Thyroid gland (tissue), 4 donors: Measurements from ENCODE around the gene BLOC1S4. TPM values are rescaled to one million over a fixed set of nuclear protein-coding genes. Genes with fewer than 3 reads are reported as not detected.
"Not testable (repeated sequence)": the region's sequence is repeated elsewhere in the genome, so short reads cannot be mapped to it uniquely, and the experiment has no call there.

Source experiments
- DNase-seq, 2 donors: peaks; one replicate each; pipeline ENCODE4 v3.0.0-alpha.2; 2019
- H3K27ac ChIP-seq, 3 donors: fragments of 200-600 bp; sonication (generic); 1 replicate in 2 of 3; 2 replicates in 1 of 3; pipeline ENCODE4 v1.5.1; 2016 to 2019; ENCODE audit warnings: mild to moderate bottlenecking in 1 of 3, moderate library complexity in 1 of 3
- H3K27me3 ChIP-seq: fragments of 200-600 bp; sonication (generic); one replicate; pipeline ENCODE4 v1.5.1; 2019
- H3K36me3 ChIP-seq, 2 donors: fragments of 200-600 bp; sonication (generic); one replicate each; pipeline ENCODE4 v1.5.1; 2016 to 2019
- H3K4me1 ChIP-seq, 2 donors: fragments of 200-600 bp; sonication (generic); one replicate each; pipeline ENCODE4 v1.5.1; 2017 to 2019
- H3K4me3 ChIP-seq, 3 donors: fragments of 200-600 bp; sonication (generic); replicated peaks in 1 of 3; 1 replicate in 2 of 3; 2 replicates in 1 of 3; pipeline ENCODE4 v1.5.1; 2016; ENCODE audit warnings: mild to moderate bottlenecking in 1 of 3
- H3K9me3 ChIP-seq: fragments of 200-600 bp; sonication (generic); one replicate; pipeline ENCODE4 v1.5.1; 2017
- CTCF ChIP-seq, 6 experiments: fragments of 200-600 bp in 3 of 6; fragments of 450-650 bp in 3 of 6; sonication (generic) in 3 of 6; IDR thresholded peaks; one replicate each; pipeline ENCODE4 v1.5.1; 2016 to 2019; ENCODE audit warnings: antibody characterized with exemption in 6 of 6, mild to moderate bottlenecking in 2 of 6, inconsistent platforms in 1 of 6, moderate library complexity in 1 of 6
- POLR2A ChIP-seq, 2 donors: fragments of 450-650 bp; IDR thresholded peaks; one replicate each; pipeline ENCODE4 v1.6.1; 2017; ENCODE audit warnings: antibody characterized with exemption in 2 of 2, mild to moderate bottlenecking in 2 of 2, moderate library complexity in 1 of 2
- WGBS, 2 donors: methylation state at CpG; one replicate each; pipeline ENCODE4 v1.1.5; 2017; 5-methylcytosine and 5-hydroxymethylcytosine counted together
- intact Hi-C: fragments of 100-400 bp; cut with DNase I; formaldehyde crosslinking; loops from one replicate; pipeline ENCODE4 v1.15.1; 2023
- total RNA-seq, 4 donors: library from RNA; depleted of rRNA; stranded (reverse); fragments of >200 nt; gene quantifications; one replicate each; pipeline ENCODE4 v1.2.3, GENCODE V29; 2016

BLOC1S4 gene
- total RNA-seq, 4 donors from 2014 or later: 11.7 to 31.3 (median 22.1) TPM

DNA sequence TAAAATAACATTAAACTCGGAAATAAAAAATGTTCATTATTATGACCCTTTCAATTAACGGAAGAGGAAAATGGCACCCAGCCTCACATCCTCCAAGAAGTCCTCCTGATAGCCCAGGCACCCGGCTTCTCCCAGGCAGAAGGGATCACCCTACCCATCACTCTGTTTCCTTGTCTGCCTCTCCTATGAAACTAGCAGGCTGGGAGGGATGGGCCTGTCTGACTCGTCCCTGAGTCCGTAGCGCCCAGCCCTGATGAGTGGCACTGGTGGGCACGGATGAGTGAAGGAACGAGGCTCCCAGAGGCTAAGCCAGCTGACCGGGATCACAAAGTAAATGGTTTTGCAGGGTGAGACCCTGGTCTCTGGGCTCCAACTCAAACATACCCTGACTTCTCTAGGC lies 37.9 kb downstream of the BLOC1S4 start:
- Histone ChIP-seq H3K27ac (no peak overlapping the region), H3K9me3 (no peaks in the 10 kb centered on the region), H3K27me3 (no peaks in the 10 kb centered on the region), H3K36me3 (no peaks in the 10 kb centered on the region), H3K4me1 (peaks cover 11 to 34% of the 10 kb centered on the region in 2 donors), H3K4me3 (no peak overlapping the region)
- no peak for DNase-seq
- TF ChIP-seq CTCF (IDR thresholded peaks at IDR 0.05): no peak
- no peak for TF ChIP-seq POLR2A (IDR thresholded peaks at IDR 0.05)
- intact Hi-C loops: no loop called here
- WGBS, 2 donors: 87 to 98% methylated on average over 9 of the region's 9 CpGs

- intact Hi-C loops: no loop called here
- no peak for DNase-seq
- H3K9me3 ChIP-seq: no peaks in the 10 kb centered on the region
- H3K27me3 ChIP-seq: no peaks in the 10 kb centered on the region
- H3K4me1 ChIP-seq: peaks cover 5 to 27% of the 10 kb centered on the region in 2 donors
- no peak overlapping the region for H3K27ac ChIP-seq
- TF ChIP-seq CTCF (IDR thresholded peaks at IDR 0.05): no peak
- TF ChIP-seq POLR2A (IDR thresholded peaks at IDR 0.05): no peak
- no peak overlapping the region for H3K4me3 ChIP-seq
- 89 to 98% methylated on average over 3 of the region's 3 CpGs for WGBS, 2 donors
- no peaks in the 10 kb centered on the region for H3K36me3 ChIP-seq
These were observed 38.6 kb downstream of the BLOC1S4 start for GRCh38 chr4:6754481-6755087.

DNA sequence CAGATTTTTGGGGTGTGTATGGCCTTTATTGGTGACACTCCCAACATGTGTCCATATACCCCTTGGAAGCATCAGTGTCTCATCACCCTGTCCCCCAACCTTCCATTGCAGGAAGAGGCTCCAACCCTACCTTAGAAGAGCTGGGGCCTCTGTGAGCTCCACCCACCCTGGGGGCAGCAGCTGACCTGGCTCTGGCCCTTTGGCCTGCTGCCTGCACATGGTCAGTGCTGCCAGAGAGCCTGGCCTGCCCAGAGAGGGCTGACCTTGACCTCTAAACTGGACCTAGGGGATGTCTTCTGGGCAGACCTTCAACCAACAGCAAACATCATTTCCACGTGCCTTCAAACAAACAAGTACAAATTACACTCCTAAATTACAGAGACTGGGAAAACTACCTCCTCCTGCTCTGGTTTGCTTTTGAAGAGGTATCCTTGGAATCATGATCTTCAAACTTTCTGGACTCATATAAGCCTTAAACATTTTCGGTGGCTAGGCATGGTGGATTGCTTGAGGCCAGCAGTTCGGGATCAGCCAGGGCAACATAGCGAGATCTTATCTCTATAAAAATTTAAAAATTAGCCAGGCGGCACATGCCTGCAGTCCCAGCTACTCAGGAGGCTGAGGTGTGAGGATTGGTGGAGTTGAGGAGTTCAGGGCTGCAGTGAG lies 39.2 kb downstream of the BLOC1S4 start:
- intact Hi-C loops: no loop called here
- peak overlapping the region in 1 of 3 donors; percentile 10 for H3K27ac ChIP-seq

DNA sequence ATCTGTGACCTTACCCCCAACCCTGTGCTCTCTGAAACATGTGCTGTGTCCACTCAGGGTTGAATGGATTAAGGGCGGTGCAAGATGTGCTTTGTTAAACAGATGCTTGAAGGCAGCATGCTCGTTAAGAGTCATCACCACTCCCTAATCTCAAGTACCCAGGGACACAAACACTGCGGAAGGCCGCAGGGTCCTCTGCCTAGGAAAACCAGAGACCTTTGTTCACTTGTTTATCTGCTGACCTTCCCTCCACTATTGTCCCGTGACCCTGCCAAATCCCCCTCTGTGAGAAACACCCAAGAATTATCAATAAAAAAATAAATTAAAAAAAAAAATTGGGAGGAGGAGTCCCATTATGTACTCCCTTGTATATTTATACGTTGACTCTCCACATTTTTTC lies 40.4 kb downstream of the BLOC1S4 start:
- whole genome bisulfite sequencing, 2 donors: 64 to 76% methylated on average over 2 to 4 of the region's 6 CpGs
- not testable (repeated sequence) for H3K27ac ChIP-seq

More for the DNA sequence above, 39.2 kb downstream of the BLOC1S4 start:
- peaks cover 0 to 21% of the 10 kb centered on the region in 2 donors for H3K4me1 ChIP-seq
- TF ChIP-seq POLR2A (IDR thresholded peaks at IDR 0.05): no peak
- no peak for TF ChIP-seq CTCF (IDR thresholded peaks at IDR 0.05)
- no peaks in the 10 kb centered on the region for H3K27me3 ChIP-seq
- WGBS, 2 donors: 82 to 87% methylated on average over 5 of the region's 5 CpGs
- H3K9me3 ChIP-seq: no peaks in the 10 kb centered on the region
- no peak overlapping the region for H3K4me3 ChIP-seq
- H3K36me3 ChIP-seq: no peaks in the 10 kb centered on the region
- no peak for DNase-seq

GRCh38 chr4:6758728-6759127 lies 42.8 kb downstream of the BLOC1S4 start:
- Histone ChIP-seq H3K4me1 (peaks cover 0 to 10% of the 10 kb centered on the region in 2 donors), H3K4me3 (no peak overlapping the region), H3K27ac (no peak overlapping the region), H3K36me3 (no peaks in the 10 kb centered on the region), H3K27me3 (no peaks in the 10 kb centered on the region), H3K9me3 (no peaks in the 10 kb centered on the region)
- DNase-seq: no peak
- 53 to 62% methylated on average over 4 of the region's 4 CpGs for WGBS, 2 donors
- TF ChIP-seq POLR2A (IDR thresholded peaks at IDR 0.05): no peak
- no peak for TF ChIP-seq CTCF (IDR thresholded peaks at IDR 0.05)
- intact Hi-C loops: no loop called here

More for the DNA sequence above, 40.4 kb downstream of the BLOC1S4 start:
- intact Hi-C loops, H3K4me3 ChIP-seq, H3K9me3 ChIP-seq, DNase-seq, H3K27me3 ChIP-seq, H3K36me3 ChIP-seq: not testable (repeated sequence)
- H3K4me1 ChIP-seq: peaks cover 0 to 10% of the 10 kb centered on the region in 2 donors
